SK-N-SH treated with all-trans-retinoic acid at 6 μM for 48 hours (cell line): ENCODE measurements around the gene TEKT2.

Source experiments
- BACH2 ChIP-seq: fragments of 250-450 bp; sonication (Bioruptor Pico); IDR thresholded peaks from 2 replicates; pipeline ENCODE4 v1.9.0; 2021; ENCODE audit warnings: mild to moderate bottlenecking, borderline replicate concordance
- CSDC2 ChIP-seq: fragments of 250-450 bp; sonication (Bioruptor Pico); IDR thresholded peaks from 2 replicates; pipeline ENCODE4 v1.5.0; 2020; ENCODE audit warnings: mild to moderate bottlenecking, moderate library complexity
- ESRRG ChIP-seq: fragments of 250-450 bp; sonication (Bioruptor Pico); IDR thresholded peaks from 2 replicates; pipeline ENCODE4 v1.6.1; 2021; ENCODE audit warnings: mild to moderate bottlenecking
- PPARA ChIP-seq: fragments of 250-450 bp; sonication (Bioruptor Pico); IDR thresholded peaks from 2 replicates; pipeline ENCODE4 v1.5.0; 2020; ENCODE audit warnings: mild to moderate bottlenecking, borderline replicate concordance
- RARB ChIP-seq: fragments of 250-450 bp; sonication (Bioruptor Pico); IDR thresholded peaks from 2 replicates; pipeline ENCODE4 v1.8.0; 2021; ENCODE audit warnings: mild to moderate bottlenecking, moderate library complexity
- TOX ChIP-seq: fragments of 250-450 bp; sonication (Bioruptor Pico); IDR thresholded peaks from 2 replicates; pipeline ENCODE4 v1.8.0; 2021; ENCODE audit warnings: mild to moderate bottlenecking, moderate library complexity, borderline replicate concordance
- ZC3H10 ChIP-seq: fragments of 250-450 bp; sonication (Bioruptor Pico); IDR thresholded peaks from 2 replicates; pipeline ENCODE4 v1.5.1; 2021; ENCODE audit warnings: mild to moderate bottlenecking, moderate library complexity
- ZFP3 ChIP-seq: fragments of 250-450 bp; sonication (Bioruptor Pico); IDR thresholded peaks from 2 replicates; pipeline ENCODE4 v1.5.0; 2020; ENCODE audit warnings: mild to moderate bottlenecking, moderate library complexity
- ZNF70 ChIP-seq: fragments of 450-650 bp; formaldehyde crosslinking; IDR thresholded peaks from 2 replicates; pipeline ENCODE4 v1.5.0; 2020; ENCODE audit warnings: mild to moderate bottlenecking, moderate library complexity
- TF ChIP-seq, protein P1 (sequence below): fragments of 250-450 bp; sonication (Bioruptor Pico); IDR thresholded peaks from 2 replicates; pipeline ENCODE4 v1.8.0; 2020; ENCODE audit warnings: mild to moderate bottlenecking, moderate library complexity, borderline replicate concordance

DNA sequence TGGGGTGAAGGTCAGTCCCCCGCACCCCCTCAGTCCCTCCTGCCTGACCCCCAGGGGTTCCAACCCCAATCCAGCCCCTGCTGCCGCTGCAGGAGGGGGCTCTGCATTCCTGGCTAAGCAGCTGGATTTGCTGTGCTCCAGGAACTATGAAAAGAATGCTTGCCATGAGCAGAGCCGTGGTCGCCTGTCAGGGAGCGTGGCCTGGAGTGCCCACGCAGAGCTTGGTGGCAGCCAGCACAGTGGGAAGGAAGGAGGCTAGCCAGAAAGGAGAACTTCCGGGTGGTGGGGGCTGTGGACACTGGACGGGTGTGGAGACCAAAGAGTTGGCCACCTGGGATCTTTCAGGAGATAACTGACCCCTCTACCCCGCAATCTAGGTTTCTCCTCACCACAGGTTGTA, 35.6 kb downstream of the TEKT2 start:
- TF ChIP-seq, protein P1, sequence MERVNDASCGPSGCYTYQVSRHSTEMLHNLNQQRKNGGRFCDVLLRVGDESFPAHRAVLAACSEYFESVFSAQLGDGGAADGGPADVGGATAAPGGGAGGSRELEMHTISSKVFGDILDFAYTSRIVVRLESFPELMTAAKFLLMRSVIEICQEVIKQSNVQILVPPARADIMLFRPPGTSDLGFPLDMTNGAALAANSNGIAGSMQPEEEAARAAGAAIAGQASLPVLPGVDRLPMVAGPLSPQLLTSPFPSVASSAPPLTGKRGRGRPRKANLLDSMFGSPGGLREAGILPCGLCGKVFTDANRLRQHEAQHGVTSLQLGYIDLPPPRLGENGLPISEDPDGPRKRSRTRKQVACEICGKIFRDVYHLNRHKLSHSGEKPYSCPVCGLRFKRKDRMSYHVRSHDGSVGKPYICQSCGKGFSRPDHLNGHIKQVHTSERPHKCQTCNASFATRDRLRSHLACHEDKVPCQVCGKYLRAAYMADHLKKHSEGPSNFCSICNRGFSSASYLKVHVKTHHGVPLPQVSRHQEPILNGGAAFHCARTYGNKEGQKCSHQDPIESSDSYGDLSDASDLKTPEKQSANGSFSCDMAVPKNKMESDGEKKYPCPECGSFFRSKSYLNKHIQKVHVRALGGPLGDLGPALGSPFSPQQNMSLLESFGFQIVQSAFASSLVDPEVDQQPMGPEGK = no peak
- TF ChIP-seq RARB (CRISPR knock-in tag) = no peak
- no peak for TF ChIP-seq ZFP3 (CRISPR knock-in tag)
- TF ChIP-seq PPARA (CRISPR knock-in tag) = no peak
- no peak for TF ChIP-seq ZNF70 (CRISPR knock-in tag)
- TF ChIP-seq TOX = no peak
- no peak for TF ChIP-seq BACH2 (CRISPR knock-in tag)
- TF ChIP-seq ZC3H10 (CRISPR knock-in tag) = no peak
- no peak for TF ChIP-seq CSDC2
- TF ChIP-seq ESRRG (CRISPR knock-in tag) = no peak
